Measurements from ENCODE around the gene UNKL. TPM values are rescaled to one million over a fixed set of nuclear protein-coding genes. Genes with fewer than 3 reads are reported as not detected.

The UNKL gene
- polyA plus RNA-seq, 6 donors from 2014 or later = 7.2 to 25.7 (median 9.2) TPM

- no peaks in the 10 kb centered on the region for H3K36me3 Mint-ChIP-seq
- no peaks in the 10 kb centered on the region for H3K9me3 Mint-ChIP-seq
- peak overlapping the region in 1 of 6 donors; percentile 68 for H3K27ac Mint-ChIP-seq
- H3K27me3 Mint-ChIP-seq = no peaks in the 10 kb centered on the region
- H3K4me3 Mint-ChIP-seq = peak overlapping the region in 7 of 8 donors; percentile 25 to 85 (median 60)
- no peak for ATAC-seq (ENCODE audit: low read depth in 2 of 2)
- DNase-seq = no peak
- peaks cover 6 to 10% (median 10%) of the 10 kb centered on the region in 3 donors for H3K4me1 Mint-ChIP-seq
These were observed 18.1 kb upstream of the UNKL start for GRCh38 chr16:1432388-1433262.

GRCh38 chr16:1431497-1432270, 17.2 kb upstream of the UNKL start:
- no peak for DNase-seq
- H3K9me3 Mint-ChIP-seq = no peaks in the 10 kb centered on the region
- H3K36me3 Mint-ChIP-seq = no peaks in the 10 kb centered on the region
- H3K4me1 Mint-ChIP-seq = peaks cover 6 to 10% (median 10%) of the 10 kb centered on the region in 3 donors
- H3K27ac Mint-ChIP-seq = peak overlapping the region in 3 of 6 donors; percentile 68 to 81 (median 78)
- no peak for ATAC-seq (ENCODE audit: low read depth in 2 of 2)
- H3K27me3 Mint-ChIP-seq = no peaks in the 10 kb centered on the region
- H3K4me3 Mint-ChIP-seq = peak overlapping the region; percentile 4 to 85 (median 57)

- H3K36me3 Mint-ChIP-seq = no peaks in the 10 kb centered on the region
These were observed 16.4 kb upstream of the UNKL start, which contains the start of gene PERCC1 for GRCh38 chr16:1430759-1431496. Gene PERCC1 (plus strand): TSS chr16:1431078. CDS start chr16:1432594, 1,516 bp downstream.

GRCh38 chr16:1430214-1430758, 15.8 kb upstream of the UNKL start:
- no peaks in the 10 kb centered on the region for H3K27me3 Mint-ChIP-seq
- ATAC-seq (ENCODE audit: low read depth in 2 of 2) (no peak), DNase-seq (no peak)
- peak overlapping the region in 1 of 6 donors; percentile 57 for H3K27ac Mint-ChIP-seq
- H3K4me1 Mint-ChIP-seq = peaks cover 6 to 10% (median 10%) of the 10 kb centered on the region in 3 donors
- H3K4me3 Mint-ChIP-seq = peak overlapping the region in 1 of 8 donors; percentile 8
- no peaks in the 10 kb centered on the region for H3K36me3 Mint-ChIP-seq
- no peaks in the 10 kb centered on the region for H3K9me3 Mint-ChIP-seq

More at GRCh38 chr16:1430759-1431496, 16.4 kb upstream of the UNKL start, which contains the start of gene PERCC1:
- Mint-ChIP-seq H3K27ac (peak within 1 kb of the TSS in 5 of 6 donors; percentile 57 to 95 (median 78)), H3K9me3 (no peaks in the 10 kb centered on the region), H3K4me1 (peaks cover 6 to 10% (median 10%) of the 10 kb centered on the region in 3 donors), H3K4me3 (peak within 1 kb of the TSS; percentile 4 to 85 (median 57)), H3K27me3 (no peaks in the 10 kb centered on the region)
- ATAC-seq (ENCODE audit: low read depth in 2 of 2) = no peak
- no peak for DNase-seq

- DNase-seq = no peak
- Mint-ChIP-seq H3K9me3 (no peaks in the 10 kb centered on the region), H3K4me1 (peaks cover 6 to 10% (median 10%) of the 10 kb centered on the region in 3 donors), H3K4me3 (peak overlapping the region in 1 of 8 donors; percentile 35), H3K27me3 (no peaks in the 10 kb centered on the region), H3K27ac (peak overlapping the region in 1 of 6 donors; percentile 95), H3K36me3 (no peaks in the 10 kb centered on the region)
- ATAC-seq (ENCODE audit: low read depth in 2 of 2) = no peak
These were observed 15.1 kb upstream of the UNKL start for GRCh38 chr16:1429631-1430030.

- ATAC-seq (ENCODE audit: low read depth in 2 of 2) = no peak
- Mint-ChIP-seq H3K9me3 (no peaks in the 10 kb centered on the region), H3K4me1 (peaks cover 6 to 10% (median 10%) of the 10 kb centered on the region in 3 donors), H3K4me3 (peak overlapping the region in 2 of 8 donors; percentile 25 to 35), H3K36me3 (no peaks in the 10 kb centered on the region), H3K27me3 (no peaks in the 10 kb centered on the region), H3K27ac (no peak overlapping the region)
- DNase-seq = no peak
These were observed 14.5 kb upstream of the UNKL start for GRCh38 chr16:1429012-1429411.

GRCh38 chr16:1428511-1428910, 14.0 kb upstream of the UNKL start:
- peak; percentile 93 to 94 for ATAC-seq (ENCODE audit: low read depth in 2 of 2)

GRCh38 chr16:1427473-1428461, 13.3 kb upstream of the UNKL start:
- H3K36me3 Mint-ChIP-seq = no peaks in the 10 kb centered on the region
- no peaks in the 10 kb centered on the region for H3K27me3 Mint-ChIP-seq
- H3K9me3 Mint-ChIP-seq = no peaks in the 10 kb centered on the region
- H3K27ac Mint-ChIP-seq = peak overlapping the region in 1 of 6 donors; percentile 65
- DNase-seq (no peak), ATAC-seq (ENCODE audit: low read depth in 2 of 2) (no peak)
- peaks cover 10 to 13% (median 10%) of the 10 kb centered on the region in 3 donors for H3K4me1 Mint-ChIP-seq
- peak overlapping the region in 1 of 8 donors; percentile 16 for H3K4me3 Mint-ChIP-seq

More at GRCh38 chr16:1428511-1428910, 14.0 kb upstream of the UNKL start:
- H3K36me3 Mint-ChIP-seq = no peaks in the 10 kb centered on the region
- peak; percentile 65 for DNase-seq
- H3K9me3 Mint-ChIP-seq = no peaks in the 10 kb centered on the region
- H3K4me3 Mint-ChIP-seq = no peak overlapping the region
- peaks cover 9 to 12% (median 10%) of the 10 kb centered on the region in 3 donors for H3K4me1 Mint-ChIP-seq
- no peak overlapping the region for H3K27ac Mint-ChIP-seq
- no peaks in the 10 kb centered on the region for H3K27me3 Mint-ChIP-seq

- Mint-ChIP-seq H3K27me3 (no peaks in the 10 kb centered on the region), H3K9me3 (no peaks in the 10 kb centered on the region), H3K4me3 (peak overlapping the region in 1 of 8 donors; percentile 21), H3K36me3 (no peaks in the 10 kb centered on the region), H3K27ac (peak overlapping the region in 1 of 6 donors; percentile 33), H3K4me1 (peaks cover 5 to 15% (median 8%) of the 10 kb centered on the region in 3 donors)
- DNase-seq (no peak), ATAC-seq (ENCODE audit: low read depth in 2 of 2) (no peak)
These were observed 12.4 kb upstream of the UNKL start for GRCh38 chr16:1426734-1427471.

- no peak for ATAC-seq (ENCODE audit: low read depth in 2 of 2)
- Mint-ChIP-seq H3K4me1 (peaks cover 11 to 22% (median 14%) of the 10 kb centered on the region in 3 donors), H3K36me3 (no peaks in the 10 kb centered on the region), H3K9me3 (no peaks in the 10 kb centered on the region), H3K27me3 (no peaks in the 10 kb centered on the region), H3K27ac (peak overlapping the region in 1 of 6 donors; percentile 54), H3K4me3 (peak overlapping the region in 1 of 8 donors; percentile 42)
- no peak for DNase-seq
These were observed 11.3 kb upstream of the UNKL start for GRCh38 chr16:1425616-1426370.

- DNase-seq (no peak), ATAC-seq (ENCODE audit: low read depth in 2 of 2) (no peak)
- Mint-ChIP-seq H3K27me3 (no peaks in the 10 kb centered on the region), H3K9me3 (no peaks in the 10 kb centered on the region), H3K4me1 (peaks cover 7 to 29% (median 14%) of the 10 kb centered on the region in 3 donors), H3K4me3 (peak overlapping the region in 1 of 8 donors; percentile 96), H3K27ac (peak overlapping the region in 1 of 6 donors; percentile 62), H3K36me3 (no peaks in the 10 kb centered on the region)
These were observed 9.5 kb upstream of the UNKL start for GRCh38 chr16:1424028-1424427.

Data from naive B cell (primary cell).